ENCODE data around the gene PTPN1.

Gene PTPN1

GRCh38 chr20:50582591-50583234, 72.5 kb downstream of the PTPN1 start:
- no peak for TF ChIP-seq CTCF (IDR thresholded peaks at IDR 0.05; ENCODE audit: borderline replicate concordance, insufficient read depth, low read depth, low read length)
- H3K4me3 ChIP-seq (ENCODE audit: low read depth, low read length), result no peak overlapping the region

GRCh38 chr20:50583442-50584150, 73.4 kb downstream of the PTPN1 start:
- no peak for TF ChIP-seq CTCF (IDR thresholded peaks at IDR 0.05; ENCODE audit: borderline replicate concordance, insufficient read depth, low read depth, low read length)
- no peak overlapping the region for H3K4me3 ChIP-seq (ENCODE audit: low read depth, low read length)

GRCh38 chr20:50584687-50585086, 74.5 kb downstream of the PTPN1 start:
- TF ChIP-seq CTCF (IDR thresholded peaks at IDR 0.05; ENCODE audit: borderline replicate concordance, insufficient read depth, low read depth, low read length), result no peak
- H3K4me3 ChIP-seq (ENCODE audit: low read depth, low read length), result no peak overlapping the region

GRCh38 chr20:50585214-50585613, 75.0 kb downstream of the PTPN1 start:
- no peak for TF ChIP-seq CTCF (IDR thresholded peaks at IDR 0.05; ENCODE audit: borderline replicate concordance, insufficient read depth, low read depth, low read length)
- no peak overlapping the region for H3K4me3 ChIP-seq (ENCODE audit: low read depth, low read length)

GRCh38 chr20:50585678-50586077, 75.5 kb downstream of the PTPN1 start:
- TF ChIP-seq CTCF (IDR thresholded peaks at IDR 0.05; ENCODE audit: borderline replicate concordance, insufficient read depth, low read depth, low read length), result no peak
- no peak overlapping the region for H3K4me3 ChIP-seq (ENCODE audit: low read depth, low read length)

- no peak overlapping the region for H3K4me3 ChIP-seq (ENCODE audit: low read depth, low read length)
- no peak for TF ChIP-seq CTCF (IDR thresholded peaks at IDR 0.05; ENCODE audit: borderline replicate concordance, insufficient read depth, low read depth, low read length)
Observed at GRCh38 chr20:50586531-50587232, 76.5 kb downstream of the PTPN1 start.
